DMS79 (cell line): ENCODE measurements around the gene PLEKHO1.
A peak's percentile ranks its signal among the peaks of the same experiment; 100 is the strongest.
"Not testable (repeated sequence)": the region's sequence is repeated elsewhere in the genome, so short reads cannot be mapped to it uniquely, and the experiment has no call there.

ENCODE experiments used
- DNase-seq: peaks from one replicate; lab custom pipeline; 2025; lab: John Stamatoyannopoulos, UW

Gene PLEKHO1

GRCh38 chr1:150173141-150173585 is 23.4 kb downstream of the PLEKHO1 start:
- DNase-seq = no peak

GRCh38 chr1:150176593-150176992 is 26.9 kb downstream of the PLEKHO1 start:
- DNase-seq = no peak

DNA sequence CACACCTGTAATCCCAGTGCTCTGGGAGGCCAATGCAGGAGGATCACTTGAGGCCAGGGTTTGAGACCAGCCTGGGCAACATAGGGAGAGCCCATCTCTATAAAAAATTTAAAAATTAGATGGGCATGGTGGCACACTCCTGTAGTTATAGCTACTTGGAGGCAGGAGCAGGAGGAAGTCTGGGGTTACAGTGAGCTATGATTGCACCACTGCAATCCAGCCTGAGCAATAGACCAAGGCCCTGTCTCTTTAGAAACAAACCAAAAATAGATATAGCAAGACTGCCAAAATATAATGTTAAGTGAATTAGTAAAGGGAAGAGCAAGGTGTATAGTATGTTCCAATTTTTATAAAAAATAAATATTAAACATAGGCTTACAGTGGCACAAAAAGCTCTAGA is 28.8 kb downstream of the PLEKHO1 start:
- DNase-seq = no peak

DNA sequence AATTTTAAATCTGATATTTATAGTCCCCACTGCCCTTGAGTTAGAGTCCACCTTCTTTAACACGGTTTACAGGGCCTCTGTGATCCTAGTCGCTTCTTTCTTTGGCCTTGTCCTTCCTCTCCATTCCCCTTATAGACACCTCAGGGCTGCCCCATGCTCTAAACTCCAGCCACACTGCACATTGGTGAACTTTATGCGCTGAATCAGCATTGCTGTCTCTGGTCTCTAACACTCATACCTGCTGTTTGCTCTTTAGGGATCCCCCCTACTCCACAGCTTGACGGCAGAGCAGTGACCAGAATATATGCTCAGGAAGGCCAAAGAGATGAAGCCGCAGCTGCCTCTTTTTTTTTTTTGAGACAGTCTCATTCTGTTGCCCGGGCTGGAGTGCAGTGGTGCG is 30.2 kb downstream of the PLEKHO1 start:
- DNase-seq = no peak

DNA sequence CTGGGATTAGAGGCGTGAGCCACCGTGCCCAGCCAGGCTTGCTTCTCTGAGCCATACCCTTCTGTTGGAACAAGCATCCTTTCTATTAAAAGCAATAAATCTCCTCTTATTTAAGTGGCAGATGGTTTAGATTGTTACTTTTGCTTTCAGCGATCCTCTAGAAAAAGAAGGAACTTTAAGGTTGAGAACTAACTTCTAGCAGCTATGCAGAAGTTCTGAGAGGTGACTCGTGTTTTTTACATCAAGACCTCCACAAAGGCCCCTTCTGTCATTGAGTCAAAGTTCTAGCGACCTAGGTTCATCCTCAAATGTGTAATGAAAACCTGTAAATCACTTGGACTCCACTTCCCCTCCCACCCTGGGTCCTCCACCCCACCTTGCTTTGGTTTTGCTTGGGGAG is 30.8 kb downstream of the PLEKHO1 start:
- DNase-seq = no peak

DNA sequence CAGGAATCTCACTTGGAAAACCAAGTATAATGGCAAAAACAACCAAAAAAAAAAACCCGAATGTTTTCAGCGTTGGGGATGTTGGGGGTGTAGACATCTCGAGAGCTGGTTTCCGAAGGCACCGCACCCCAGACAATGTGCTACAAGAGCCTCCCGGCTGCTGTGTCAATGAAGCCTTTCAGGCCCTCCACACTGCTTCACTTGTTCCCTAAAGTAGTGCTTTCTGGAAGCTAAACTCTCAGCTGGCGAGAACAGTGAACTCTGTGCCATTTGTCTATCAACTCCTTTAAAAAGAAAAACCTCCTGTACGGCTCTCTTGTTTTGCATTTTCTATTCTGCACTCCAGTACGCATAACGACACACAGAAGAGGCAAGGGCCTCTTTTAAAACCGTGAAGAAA is 32.5 kb downstream of the PLEKHO1 start:
- no peak for DNase-seq

GRCh38 chr1:150183061-150183460 is 33.3 kb downstream of the PLEKHO1 start:
- no peak for DNase-seq

GRCh38 chr1:150185481-150185880 is 35.8 kb downstream of the PLEKHO1 start:
- no peak for DNase-seq

DNA sequence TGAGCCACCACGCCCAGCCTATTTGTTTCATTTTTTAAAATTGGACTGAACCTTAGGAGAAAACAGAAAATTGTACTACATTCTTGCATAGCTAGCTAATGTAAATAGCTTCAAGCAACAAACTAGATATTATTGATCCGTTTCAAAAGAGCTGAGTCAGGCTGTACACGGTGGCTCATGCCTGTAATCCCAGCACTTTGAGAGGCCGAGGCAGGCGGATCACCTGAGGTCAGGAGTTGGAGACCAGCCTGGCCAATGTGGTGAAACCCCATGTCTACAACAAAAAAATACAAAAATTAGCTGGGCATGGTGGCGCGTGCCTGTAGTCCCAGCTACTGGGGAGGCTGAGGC is 36.7 kb downstream of the PLEKHO1 start:
- not testable (repeated sequence) for DNase-seq

DNA sequence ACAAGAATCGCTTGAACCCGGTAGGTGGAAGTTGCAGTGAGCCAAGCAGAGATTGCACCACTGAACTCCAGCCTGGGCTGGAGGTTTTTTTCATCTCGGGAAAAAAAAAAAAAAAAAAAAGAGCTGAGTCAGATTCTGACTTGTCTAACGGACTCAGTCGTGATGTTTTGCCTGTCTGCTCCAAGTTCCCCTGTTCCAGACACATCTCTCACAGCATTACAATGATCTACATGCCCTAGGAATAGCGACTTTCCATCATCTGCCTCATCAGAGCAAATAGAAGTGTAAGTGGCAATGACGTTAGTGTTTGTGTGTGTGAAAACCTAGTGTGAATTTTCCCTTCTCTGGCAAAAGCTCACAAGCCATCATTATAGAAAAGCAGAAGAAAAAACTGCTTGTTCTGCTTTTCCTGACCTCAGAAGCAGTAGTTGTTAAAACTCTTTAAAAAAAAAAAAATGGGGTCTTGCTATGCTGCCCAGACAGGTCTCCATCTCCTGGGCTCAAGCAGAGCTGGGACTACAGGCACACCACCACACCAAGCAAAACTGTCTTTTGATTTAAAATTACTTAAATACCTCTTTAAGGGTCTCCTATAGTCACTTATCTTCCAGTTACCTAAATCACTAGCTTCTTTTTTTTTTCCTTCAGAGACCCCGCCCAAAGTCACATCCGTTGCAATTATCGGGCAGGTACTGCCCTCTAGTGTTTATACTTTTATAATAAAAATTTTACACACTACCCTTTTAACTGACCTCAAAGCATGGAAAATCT is 37.3 kb downstream of the PLEKHO1 start:
- peak; percentile 13 for DNase-seq

DNA sequence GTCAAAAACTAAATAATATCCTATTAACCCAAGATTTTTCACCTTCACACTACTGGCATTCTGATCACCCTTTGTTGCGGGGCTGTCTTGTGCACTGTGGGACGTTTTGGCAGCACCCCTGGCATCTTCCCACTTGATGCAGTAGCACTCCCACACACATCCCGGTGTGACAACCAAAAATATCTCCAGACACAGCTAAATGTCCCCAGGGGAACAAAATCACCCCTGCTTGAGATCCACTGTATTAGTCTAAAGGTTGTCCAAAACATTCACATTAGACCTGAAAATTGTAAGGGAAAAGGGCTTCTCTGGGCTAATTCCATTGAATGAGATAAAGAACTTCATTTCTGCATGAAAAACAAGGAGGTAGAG is 37.8 kb downstream of the PLEKHO1 start:
- no peak for DNase-seq

GRCh38 chr1:150192012-150192411 is 42.3 kb downstream of the PLEKHO1 start:
- DNase-seq = no peak

GRCh38 chr1:150194381-150195031 is 44.8 kb downstream of the PLEKHO1 start:
- no peak for DNase-seq

- DNase-seq = no peak
Observed at GRCh38 chr1:150196417-150196816, 46.7 kb downstream of the PLEKHO1 start.

- no peak for DNase-seq
Observed at GRCh38 chr1:150207281-150207971, 57.7 kb downstream of the PLEKHO1 start.

GRCh38 chr1:150208460-150208859 is 58.7 kb downstream of the PLEKHO1 start:
- DNase-seq = not testable (repeated sequence)
